ENCODE measurements around the gene HSD17B1. TPM values are rescaled to one million over a fixed set of nuclear protein-coding genes. Genes with fewer than 3 reads are reported as not detected.

Gene HSD17B1
- total and polyA plus RNA-seq, 2 of the 13 experiments (the other 11 are each of a cell fraction or from before 2014, with no cell fraction given) = 0.54 to 0.93 TPM

GRCh38 chr17:42578282-42578869, 25.7 kb downstream of the HSD17B1 start (continued):
- TF ChIP-seq, protein P1, sequence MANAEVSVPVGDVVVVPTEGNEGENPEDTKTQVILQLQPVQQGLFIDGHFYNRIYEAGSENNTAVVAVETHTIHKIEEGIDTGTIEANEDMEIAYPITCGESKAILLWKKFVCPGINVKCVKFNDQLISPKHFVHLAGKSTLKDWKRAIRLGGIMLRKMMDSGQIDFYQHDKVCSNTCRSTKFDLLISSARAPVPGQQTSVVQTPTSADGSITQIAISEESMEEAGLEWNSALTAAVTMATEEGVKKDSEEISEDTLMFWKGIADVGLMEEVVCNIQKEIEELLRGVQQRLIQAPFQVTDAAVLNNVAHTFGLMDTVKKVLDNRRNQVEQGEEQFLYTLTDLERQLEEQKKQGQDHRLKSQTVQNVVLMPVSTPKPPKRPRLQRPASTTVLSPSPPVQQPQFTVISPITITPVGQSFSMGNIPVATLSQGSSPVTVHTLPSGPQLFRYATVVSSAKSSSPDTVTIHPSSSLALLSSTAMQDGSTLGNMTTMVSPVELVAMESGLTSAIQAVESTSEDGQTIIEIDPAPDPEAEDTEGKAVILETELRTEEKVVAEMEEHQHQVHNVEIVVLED (CRISPR knock-in tag; IDR thresholded peaks at IDR 0.05; ENCODE audit: borderline replicate concordance) = no peak
- TF ChIP-seq WIZ (CRISPR knock-in tag; IDR thresholded peaks at IDR 0.05) = no peak
- no peak for TF ChIP-seq PAF1 (CRISPR knock-in tag; IDR thresholded peaks at IDR 0.05)
- 0 out of 2 replicates have a peak, but pooled peaks have one; percentile 3 for TF ChIP-seq FOXJ3 (CRISPR knock-in tag; IDR thresholded peaks at IDR 0.05; ENCODE audit: borderline replicate concordance)
- no peak for TF ChIP-seq SNAPC2 (CRISPR knock-in tag; IDR thresholded peaks at IDR 0.05)
- no peak; the same call in 1 of the 2 replicates for TF ChIP-seq ZNF256 (CRISPR knock-in tag; conservative IDR thresholded peaks at IDR 0.05)
- peak; percentile 53 for TF ChIP-seq XRCC5 (optimal IDR thresholded peaks at IDR 0.05; ENCODE audit: low read length)
- no peak; the same call in 1 of the 2 replicates for TF ChIP-seq SAP130 (CRISPR knock-in tag; IDR thresholded peaks at IDR 0.05; ENCODE audit: low read depth)
- 0 out of 2 replicates have a peak, but pooled peaks have one; percentile 40 for TF ChIP-seq ZKSCAN5 (CRISPR knock-in tag; IDR thresholded peaks at IDR 0.05)

DNA sequence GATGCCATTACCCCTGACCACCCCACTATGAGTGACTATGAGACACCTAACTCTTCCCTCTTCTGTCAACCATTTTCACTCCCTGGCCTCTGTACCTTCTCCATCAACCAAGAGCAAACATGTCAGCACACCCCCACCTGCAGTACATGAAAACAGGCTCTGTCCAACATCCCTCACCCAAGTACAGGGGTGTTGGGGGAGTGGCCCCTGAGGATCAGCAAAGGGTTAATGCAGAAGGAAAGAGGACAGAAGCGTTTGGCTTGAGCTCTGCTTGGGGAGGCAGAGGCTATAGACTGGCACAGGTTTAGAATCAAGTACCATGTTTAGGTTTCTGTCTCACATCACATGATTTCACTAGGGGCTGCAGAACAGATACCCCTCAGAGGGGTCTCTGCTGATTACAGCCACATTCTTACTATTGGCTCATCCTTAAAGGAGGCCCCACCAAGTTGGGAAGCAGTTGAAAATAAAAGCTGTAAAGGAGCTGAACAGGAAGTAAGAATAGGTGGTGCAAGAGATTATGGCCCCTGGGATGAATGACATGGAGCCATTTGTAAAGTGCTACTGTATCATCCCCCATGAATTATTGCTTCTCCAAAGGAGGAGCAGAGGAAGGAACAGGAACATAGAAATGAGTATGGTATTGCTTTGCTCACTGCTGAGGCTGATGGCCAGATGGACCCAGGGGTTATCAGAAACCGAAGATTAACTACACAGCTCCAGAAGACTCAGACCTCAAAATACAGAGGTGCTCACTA, 27.2 kb downstream of the HSD17B1 start:
- TSS peak; percentile 21 for BruUV-seq (replicated peaks)
- no peak overlapping the region for H2AFZ ChIP-seq (ENCODE audit: low read length)
- H3K36me3 ChIP-seq (replicated peaks in 1 of 2; ENCODE audit: control insufficient read depth in 1 of 2, insufficient read depth in 2 of 2, low read length in 2 of 2) = peaks cover 27 to 54% of the 10 kb centered on the region in 2 experiments
- H3K79me2 ChIP-seq (ENCODE audit: insufficient read depth, low read length) = peaks cover 23% of the 10 kb centered on the region
- no peaks in the 10 kb centered on the region for H4K20me1 ChIP-seq (ENCODE audit: insufficient read depth, low read length)
- H3K4me1 ChIP-seq (ENCODE audit: insufficient read depth, low read length) = peaks cover 29% of the 10 kb centered on the region
- H3K27ac ChIP-seq (ENCODE audit: extremely low read length, insufficient read depth, low read length) = no peak overlapping the region
- ChIA-PET POLR2A (interaction anchor here (0.8 to 8.5 kb wide), 3 partner anchors 15 to 29 kb away, joined by 3 to 128 read pairs (median 11); partner anchors contain the start of genes COASY, MLX, RETREG3 and TUBG1), CTCF (ENCODE audit: low intra/inter-chr PET ratio, low total read pairs) (interaction anchor here (1.0 kb wide), 1 partner anchor 101 kb away, joined by 3 read pairs; no protein-coding TSS in a partner anchor)
- no peak overlapping the region for H3K9ac ChIP-seq (ENCODE audit: insufficient read depth, low read depth, low read length)
- no peaks in the 10 kb centered on the region for H3K9me3 ChIP-seq (ENCODE audit: low read length)
- DNase-seq (ENCODE audit: low spot score) = no peak
- no peaks in the 10 kb centered on the region; a peak in 1 of 5 replicates for H3K27me3 ChIP-seq (ENCODE audit: control insufficient read depth in 1 of 2, insufficient read depth in 2 of 2, low read length in 2 of 2)
- no peak overlapping the region for H3K4me3 ChIP-seq (replicated peaks in 1 of 3; ENCODE audit: insufficient read depth in 1 of 3, low read depth in 2 of 3, low read length in 3 of 3)
- TF ChIP-seq POLR2AphosphoS5 (IDR thresholded peaks at IDR 0.05; ENCODE audit: low read depth, low read length) = peak; percentile 30; the same call in 1 of the 2 replicates
- TF ChIP-seq KDM2A (CRISPR knock-in tag; IDR thresholded peaks at IDR 0.05; ENCODE audit: borderline replicate concordance, low read depth) = 0 out of 2 replicates have a peak, but pooled peaks have one; percentile 24
- 0 out of 4 replicates have a peak, but pooled peaks of 1 of the 2 experiments have one; percentile 1 for TF ChIP-seq POLR2A (IDR thresholded peaks at IDR 0.05; ENCODE audit: insufficient read depth in 1 of 2, low read depth in 2 of 2, low read length in 2 of 2)
- TF ChIP-seq ZNF652 (CRISPR knock-in tag; IDR thresholded peaks at IDR 0.05; ENCODE audit: borderline replicate concordance, low read depth) = peak; percentile 86
- TF ChIP-seq NR2C2 (CRISPR knock-in tag; IDR thresholded peaks at IDR 0.05; ENCODE audit: borderline replicate concordance) = no peak
- 0 out of 2 replicates have a peak, but pooled peaks have one; percentile 22 for TF ChIP-seq GFI1 (CRISPR knock-in tag; IDR thresholded peaks at IDR 0.05; ENCODE audit: borderline replicate concordance)
- no peak for TF ChIP-seq EP300 (IDR thresholded peaks at IDR 0.05; ENCODE audit: low read depth in 2 of 2, low read length in 2 of 2)
- 0 out of 2 replicates have a peak, but pooled peaks have one; percentile 20 for TF ChIP-seq EP300 (CRISPR knock-in tag; IDR thresholded peaks at IDR 0.05; ENCODE audit: borderline replicate concordance)
- no peak for TF ChIP-seq NCOA5 (CRISPR knock-in tag; IDR thresholded peaks at IDR 0.05)
- TF ChIP-seq POLR2G (IDR thresholded peaks at IDR 0.05; ENCODE audit: low read depth, low read length) = peak; percentile 44; the same call in 1 of the 2 replicates
- H3K4me2 ChIP-seq (ENCODE audit: low read depth, low read length) = no peak overlapping the region
- no peak for ATAC-seq
- intact Hi-C loops (cut with micrococcal nuclease; ENCODE audit: unreplicated experiment) = loop anchor here (2.0 to 5.0 kb wide), 2 partner anchors 101 to 182 kb away; partner anchors contain the start of genes CCR10 and RAMP2
- FAIRE-seq = no peak
- 83% methylated on average over 2 of the region's 2 CpGs for WGBS (ENCODE audit: low lambda C conversion rate)
- in situ Hi-C loops (cut with HindIII; ENCODE audit: extremely low pct_ligation_motif_present, low pct_unique_long_range_greater_than_20kb) = no loop called here
